HK-2 (cell line): Measurements from ENCODE around the gene KLK11.

ENCODE experiments used
- DNase-seq: peaks from one replicate; pipeline ENCODE4 v3.0.0-alpha.2; 2018; ENCODE audit not compliant: unreplicated experiment

KLK11 gene

DNA sequence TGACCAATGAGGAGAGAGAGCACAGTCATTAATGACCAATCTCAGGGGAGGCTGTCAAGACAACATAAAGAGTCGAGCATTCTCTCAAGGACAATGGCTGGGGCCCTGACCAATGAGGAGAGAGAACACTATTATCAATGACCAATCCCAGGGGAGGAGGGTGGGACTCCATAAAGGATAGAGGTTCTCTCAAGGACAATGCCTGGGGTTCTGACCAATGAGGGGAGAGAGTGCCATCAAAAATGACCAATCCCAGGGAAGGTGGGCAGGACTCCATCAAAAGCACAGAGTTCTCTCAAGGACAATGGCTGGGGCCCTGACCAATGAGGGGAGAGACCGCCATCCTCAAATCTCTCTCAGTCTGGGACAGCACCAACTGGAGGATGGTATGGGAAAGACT is 3.3 kb upstream of the KLK11 start:
- no peak for DNase-seq

DNA sequence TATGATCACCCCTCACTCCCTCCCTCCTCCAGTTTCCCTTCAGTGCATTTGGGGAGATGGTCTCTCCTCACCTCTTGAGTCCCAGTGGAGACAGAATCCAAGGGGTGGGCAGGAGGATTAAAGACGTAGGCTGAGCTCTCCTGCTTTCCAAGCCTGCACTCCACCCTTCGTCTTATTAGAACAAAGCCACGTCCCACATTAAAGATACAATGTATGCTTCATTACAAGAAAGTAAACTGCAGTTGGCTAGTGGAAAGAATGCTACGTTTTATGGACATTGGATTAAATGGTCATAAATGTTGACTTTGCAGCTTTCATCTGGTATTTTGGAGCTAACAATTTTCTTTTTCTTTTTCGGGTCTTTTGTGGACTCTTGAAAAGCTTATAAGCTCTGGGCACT is 1.5 kb upstream of the KLK11 start:
- DNase-seq, result no peak

DNA sequence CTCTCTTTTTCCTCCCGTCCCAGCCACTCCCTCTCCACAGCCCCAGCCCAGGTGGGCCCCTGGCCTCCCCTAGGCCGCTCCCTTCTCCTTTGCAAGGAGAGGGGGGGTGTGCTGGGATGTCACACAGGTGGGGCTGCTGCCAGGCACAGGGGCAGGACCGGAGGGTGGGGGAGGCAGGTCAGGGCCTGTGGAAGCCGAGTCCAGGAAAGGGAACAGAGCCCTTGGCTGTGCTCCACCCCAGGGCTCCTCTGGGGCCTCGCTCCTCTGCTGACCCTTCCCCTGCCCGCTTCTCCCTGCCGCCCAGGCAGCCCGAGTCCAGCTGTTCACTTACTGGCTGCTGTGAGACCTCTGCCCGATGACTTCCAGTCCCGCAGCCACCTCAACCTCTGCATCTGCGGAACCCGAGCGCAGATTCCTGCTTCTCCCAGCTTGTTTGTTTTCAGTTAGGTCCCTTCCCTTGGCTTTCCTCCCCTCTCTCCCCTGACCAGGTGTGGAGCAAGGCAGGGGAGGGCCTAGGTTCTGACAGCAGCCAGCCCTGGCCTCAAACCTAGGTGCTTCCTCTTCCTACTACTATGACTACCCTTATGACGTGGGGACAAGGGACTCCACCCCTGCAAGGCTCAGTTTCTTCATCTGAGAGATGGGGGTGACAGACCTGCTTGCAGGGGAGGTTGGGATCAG is 850 bp upstream of the KLK11 start:
- DNase-seq, result no peak

DNA sequence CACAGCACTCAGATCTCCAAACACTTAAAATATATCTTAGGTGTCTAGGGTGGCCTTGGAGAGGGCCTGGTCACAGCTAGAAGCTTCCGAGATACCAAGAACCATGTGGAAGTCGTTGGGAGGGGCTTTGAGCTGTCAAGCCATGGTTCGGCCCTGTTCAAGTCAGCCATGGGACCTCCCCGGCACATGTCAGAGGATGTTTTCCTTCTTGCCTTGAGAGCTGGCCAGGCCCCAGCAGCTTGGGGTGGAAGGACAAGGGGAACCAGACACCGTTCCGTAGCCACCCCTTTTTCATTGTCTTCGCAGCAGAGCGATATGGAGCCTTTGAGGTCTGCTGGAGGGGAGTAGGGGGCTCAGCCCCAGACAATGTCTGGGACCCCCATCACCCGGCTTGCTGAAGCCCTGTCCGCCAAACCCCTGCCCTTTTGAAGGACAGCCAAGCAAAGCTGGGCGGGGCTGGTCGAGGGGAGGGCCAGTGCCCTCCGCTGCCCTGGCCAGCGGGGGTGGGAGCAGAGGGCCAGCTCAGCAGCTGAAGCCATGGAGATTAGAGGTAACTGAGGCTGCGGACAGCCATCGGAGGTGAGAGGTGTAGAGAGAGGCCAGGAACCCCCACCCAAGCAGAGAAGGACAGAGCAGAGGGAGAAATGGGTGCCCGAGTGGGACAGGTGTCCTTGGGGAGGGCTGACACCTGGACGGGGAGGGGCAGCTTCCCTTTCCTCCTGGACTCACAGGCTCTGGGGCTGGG is 435 bp downstream of the KLK11 start:
- DNase-seq, result no peak

DNA sequence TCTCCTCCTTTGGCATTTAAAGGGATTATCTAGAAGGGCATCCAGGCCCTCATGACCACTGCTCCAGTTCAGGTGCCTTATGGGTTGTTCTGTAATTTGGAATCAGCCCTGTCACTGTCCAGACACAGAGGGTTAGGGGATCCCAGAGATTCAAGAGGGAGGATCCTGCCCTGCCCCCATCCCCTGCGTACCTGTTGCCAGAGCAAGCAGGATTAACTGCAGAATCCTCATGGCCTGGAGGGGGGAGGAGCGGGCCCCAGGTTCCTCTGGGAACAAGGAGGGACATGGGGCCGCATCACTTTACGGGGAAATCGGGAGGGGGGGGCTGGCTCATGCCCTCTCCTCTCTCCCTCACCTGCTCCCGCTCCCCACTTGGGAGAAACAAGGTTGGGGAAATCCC is 1.0 kb downstream of the KLK11 start:
- DNase-seq, result no peak

DNA sequence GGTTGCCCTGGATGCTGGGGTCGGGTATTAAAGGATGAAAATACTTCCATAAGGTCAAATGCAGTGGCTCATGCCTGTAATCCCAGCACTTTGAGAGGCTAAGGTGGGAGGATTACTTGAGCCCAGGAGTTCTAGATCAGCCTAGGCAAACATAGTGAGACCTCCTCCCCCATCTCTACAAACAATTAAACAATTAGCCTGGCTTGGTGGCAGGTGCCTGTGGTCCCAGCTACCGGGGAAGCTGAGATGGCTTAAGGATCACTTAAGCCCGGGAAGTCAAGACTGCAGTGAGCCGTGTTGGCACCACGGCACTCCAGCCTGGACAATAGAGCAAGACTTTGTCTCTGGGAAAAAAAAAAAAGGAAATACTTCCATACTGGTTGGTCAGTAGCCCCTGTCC is 1.5 kb downstream of the KLK11 start:
- no peak for DNase-seq

DNA sequence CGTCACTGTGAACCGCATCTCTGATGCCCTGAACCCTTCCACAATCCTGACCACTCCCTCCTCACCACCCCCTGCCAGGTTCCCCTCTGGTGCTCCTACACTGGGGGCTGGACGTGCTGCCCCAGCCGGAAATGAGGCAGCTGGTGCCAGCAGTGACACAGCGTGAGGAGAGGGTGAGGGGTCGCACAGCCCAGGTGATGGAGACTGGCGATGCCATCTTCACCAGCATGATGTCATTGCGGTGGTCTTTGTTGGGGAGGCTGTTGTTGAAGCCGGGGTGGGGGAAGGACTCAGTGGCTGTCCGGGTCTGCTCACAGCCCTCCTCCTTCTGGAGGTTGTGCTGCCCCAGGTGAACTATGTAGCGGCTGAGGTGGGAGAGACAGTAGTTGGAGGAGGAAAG is 2.5 kb downstream of the KLK11 start:
- no peak for DNase-seq

DNA sequence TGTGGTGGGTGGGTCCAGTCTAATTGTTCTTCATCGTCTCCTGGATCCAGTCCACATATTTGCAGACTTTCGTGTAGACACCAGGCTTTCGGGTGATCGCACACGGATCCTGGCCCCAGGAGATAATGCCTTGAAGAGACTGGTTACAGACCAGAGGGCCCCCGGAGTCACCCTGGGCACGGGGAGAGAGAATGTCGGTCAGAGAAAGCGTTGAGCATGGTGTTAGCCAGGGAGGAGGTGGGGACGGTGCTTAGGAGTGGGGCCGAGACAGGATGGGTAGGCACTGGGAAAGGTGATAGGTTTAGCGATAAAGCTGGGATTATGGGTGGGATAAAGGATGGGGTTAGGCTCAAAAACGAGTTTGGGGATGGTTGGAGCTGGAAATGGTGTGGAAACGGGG is 3.9 kb downstream of the KLK11 start:
- DNase-seq, result no peak

DNA sequence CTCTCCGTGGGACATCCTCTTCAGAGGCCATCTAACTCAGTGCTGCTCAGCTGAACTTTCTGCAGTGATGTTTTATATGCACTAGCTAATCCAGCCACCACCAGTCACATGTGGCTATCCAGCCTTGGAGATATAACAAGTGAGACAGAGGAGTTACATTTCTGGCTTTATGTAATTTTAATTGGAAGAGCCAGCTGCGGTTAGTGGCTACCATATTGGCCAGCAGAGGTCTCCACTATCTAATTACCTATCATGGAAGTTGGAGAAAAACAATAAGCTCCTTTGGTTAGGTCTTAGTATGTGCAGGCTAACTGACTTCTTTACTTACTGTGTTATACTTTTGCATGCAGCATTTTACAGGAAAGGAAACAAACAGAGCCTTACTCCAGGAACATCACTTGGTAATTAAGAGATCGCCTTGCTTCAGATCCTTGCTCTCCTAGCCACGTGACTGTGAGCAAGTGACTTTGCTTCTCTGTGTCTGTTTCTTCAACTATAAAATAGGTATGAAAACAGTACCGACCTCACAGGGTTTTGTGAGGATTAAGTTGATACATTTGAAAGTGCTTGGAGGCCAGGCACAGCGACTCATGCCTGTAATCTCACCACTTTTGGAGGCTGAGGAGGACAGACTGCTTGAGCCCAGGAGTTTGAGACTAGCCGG is 5.3 kb downstream of the KLK11 start:
- DNase-seq, result no peak

DNA sequence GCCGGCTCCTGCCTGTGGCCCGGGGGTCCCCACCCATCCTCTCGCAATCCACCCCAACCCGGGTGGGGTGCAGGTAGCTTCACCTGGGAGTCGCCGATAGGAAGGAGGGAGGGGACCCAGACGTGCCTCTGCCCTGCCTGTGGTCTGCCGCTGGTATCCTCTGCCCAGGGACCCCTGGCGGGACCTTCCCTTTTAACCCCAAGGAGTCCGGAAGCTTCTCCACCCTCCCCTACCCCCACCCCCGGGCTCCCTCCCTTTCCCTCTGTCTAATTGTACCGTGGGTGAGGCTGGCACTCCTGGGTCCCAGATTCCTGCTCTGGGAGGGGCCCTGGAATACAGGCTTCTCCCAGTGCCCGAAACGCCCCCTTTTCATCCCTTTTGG is 6.9 kb downstream of the KLK11 start, which contains the start of gene KLK10:
Gene KLK10 (minus strand): TSS at position 166 of the 382 bp plus-strand sequence. CDS start 579 bp downstream, outside the sequence.
- DNase-seq, result no peak

DNA sequence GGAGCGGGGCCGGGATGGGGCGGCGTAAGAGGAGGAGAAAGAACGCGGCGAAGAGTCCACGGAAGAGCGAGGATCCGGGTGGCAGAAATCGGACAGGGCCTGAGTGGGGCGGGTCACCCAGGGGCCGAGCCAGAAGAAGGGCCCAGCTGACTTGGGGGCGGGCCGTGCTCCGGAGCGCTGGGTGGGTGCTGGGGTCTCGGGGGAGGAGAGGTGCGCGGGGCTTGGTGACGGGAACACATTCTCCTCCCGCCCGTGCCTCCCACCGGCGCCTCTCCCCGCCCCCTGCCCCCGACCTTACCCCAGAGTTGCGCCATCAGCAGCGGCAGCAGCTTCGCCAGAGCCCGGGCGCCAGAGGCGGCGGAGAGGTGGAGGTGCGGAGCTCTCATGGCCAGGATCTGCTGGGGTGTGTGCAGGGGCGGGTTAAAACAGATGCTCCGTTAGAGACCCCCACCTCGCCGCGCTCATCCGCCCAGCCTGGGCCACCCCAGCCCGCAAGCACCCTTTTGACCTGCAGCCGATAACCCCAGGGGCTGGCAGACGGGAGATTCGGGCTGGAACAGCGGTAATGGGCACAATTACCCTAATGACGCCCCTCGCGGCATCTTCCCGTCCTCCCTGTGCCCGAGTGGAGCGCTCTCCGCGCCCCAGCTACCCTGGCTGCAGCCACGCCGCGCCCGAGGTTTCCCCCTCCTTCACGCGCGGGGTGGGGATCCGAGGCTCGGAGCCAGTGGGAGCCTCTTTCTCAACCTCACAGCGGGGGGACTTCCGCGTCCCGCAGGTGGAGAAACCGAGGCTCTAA is 7.5 kb downstream of the KLK11 start:
- DNase-seq, result peak; percentile 6

DNA sequence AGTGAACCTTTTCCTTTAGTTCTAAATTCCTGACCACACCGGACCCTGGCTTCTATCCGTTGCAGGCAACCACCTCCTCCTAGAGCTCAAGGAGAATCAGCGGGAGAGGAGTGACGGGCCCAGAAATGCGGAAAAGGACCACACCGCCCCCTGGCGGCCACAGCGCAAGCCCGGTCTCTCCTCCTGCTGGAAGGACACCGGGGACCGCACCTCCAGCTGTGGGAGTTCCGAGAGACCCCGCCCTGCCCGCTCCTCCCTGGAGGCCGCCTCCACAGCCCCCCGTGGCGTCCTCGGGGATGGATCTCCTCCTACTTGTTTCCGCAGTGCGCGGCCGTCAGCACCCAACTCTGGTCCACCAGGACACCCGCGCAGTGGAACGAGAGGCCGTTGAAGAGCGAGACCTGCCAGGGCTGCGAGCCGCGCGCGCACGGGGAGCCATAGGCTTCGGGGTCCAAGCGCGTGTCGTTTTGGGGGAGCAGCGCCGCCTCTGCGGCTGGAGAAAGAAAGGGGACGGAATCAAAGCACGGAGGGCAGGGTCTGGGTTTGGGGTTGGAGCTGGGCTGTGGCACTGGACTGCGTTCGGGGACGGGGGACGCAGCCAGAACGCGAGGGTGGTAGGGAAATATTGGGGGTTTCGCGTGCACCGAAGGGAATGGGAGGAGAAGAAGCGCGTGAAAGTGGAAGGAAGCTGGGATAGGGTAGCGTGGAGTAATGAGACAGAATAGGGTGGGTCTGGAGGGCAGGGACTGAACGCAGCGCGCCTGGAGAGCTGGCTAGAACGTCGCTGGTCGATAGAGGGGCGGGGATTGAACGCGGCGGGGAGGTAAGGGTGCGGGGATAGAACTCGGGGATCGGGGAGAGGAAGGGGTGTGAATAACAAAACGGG is 9.4 kb downstream of the KLK11 start:
- peak; percentile 44 for DNase-seq

DNA sequence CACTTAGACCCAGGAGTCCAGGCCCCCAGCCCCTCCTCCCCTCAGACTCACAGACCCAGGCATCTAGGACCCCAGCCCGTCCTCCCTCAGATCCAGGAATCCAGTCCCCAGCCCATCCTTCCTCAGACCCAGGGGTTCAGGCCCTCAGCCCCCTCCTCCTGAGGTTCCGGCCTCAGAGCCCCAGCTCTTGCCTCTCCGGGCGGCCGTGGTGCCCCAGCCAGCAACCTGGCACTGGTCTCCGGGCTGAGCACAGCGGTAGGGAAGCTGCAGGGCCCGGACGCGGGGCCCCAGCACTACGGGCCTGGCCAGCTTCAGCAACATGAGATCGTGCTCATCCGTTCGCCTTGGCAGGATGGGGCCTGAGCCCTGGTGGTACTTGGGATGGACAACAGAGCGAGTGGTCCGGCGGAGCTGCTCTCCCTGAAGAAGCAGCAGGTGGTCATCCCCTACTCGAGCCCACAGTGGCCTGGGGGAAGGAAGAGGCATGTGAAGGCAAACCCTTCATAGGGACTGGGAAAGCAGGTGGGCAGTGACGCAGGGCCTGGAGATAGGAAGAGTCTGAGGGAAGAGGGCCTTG is 10.6 kb downstream of the KLK11 start:
- no peak for DNase-seq

DNA sequence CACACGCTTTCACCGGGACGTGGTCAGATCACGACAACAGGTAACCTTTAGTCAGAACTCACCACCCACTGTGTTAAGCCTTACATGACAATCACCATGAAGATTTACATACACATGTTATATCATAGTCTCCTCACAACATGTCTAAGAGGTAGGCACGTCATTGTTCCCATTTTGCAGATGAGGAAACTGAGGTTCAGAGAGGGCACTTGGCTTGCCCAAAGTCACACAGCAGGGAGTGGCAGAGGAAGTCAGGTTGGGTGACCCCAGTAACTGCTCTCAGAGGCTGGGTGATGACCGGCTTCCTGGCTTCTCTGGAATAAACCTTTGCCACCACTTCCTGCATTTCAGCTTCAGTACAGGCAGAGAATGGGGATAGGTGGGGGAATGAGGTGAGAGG is 12.2 kb downstream of the KLK11 start:
- no peak for DNase-seq

DNA sequence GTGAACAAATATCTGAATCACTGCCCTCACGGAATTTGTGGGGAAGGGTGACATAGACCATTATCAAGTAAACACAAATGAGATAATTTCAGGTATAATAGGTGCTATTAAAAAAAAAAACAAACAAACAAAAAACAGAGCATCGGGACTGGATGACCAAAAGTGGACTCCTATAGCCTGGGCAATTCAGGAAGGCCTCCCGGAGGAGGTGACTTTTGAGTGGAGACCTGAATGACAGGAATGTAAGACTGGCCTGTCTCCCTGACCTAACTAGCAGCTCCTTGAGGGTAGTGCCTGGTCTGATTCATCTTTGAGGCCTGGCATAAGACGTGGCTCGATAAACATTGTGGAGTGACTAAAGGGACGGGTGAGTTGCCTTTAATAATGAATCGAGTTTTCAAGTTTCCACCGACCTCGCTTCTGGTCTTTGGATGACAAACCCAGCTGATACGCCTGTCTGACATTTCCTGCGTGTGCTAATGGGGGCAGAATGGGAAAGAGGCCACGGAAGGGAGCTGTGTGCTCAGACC is 13.7 kb downstream of the KLK11 start:
- peak; percentile 5 for DNase-seq

DNA sequence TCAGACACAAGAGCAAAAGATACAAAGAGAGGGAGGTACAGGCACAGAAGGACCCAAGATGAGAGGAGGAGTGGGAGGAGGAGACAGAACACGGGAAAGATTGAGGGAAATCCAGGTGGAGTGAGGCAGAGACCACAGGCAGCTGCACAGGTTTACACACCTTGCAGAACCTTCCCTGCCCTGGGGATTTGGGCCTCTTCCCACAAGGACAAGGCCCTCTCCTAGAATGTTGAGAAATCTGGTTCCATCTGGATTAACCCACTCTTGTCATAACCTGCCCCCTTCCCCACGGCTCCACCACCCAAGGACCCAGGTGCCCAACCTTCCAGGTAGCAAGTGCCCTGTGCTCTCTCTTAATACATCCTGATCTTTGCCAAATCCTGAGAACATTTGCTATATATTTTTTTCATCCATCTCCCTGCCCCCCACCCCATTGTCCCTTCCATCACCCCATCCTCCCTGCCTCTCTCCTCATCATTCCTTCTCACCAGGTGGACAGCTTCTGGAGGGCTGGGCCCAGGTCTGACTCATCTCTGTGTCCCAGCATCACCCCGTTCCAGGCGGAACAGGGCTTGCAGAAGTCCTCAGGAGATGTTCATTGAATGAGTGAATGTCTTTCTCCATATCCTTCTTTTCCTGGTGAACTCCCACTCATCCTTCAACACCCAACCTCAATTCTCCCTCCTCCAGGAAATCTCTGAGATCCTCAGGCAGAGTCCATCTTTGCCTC is 16.2 kb downstream of the KLK11 start:
- DNase-seq, result no peak

DNA sequence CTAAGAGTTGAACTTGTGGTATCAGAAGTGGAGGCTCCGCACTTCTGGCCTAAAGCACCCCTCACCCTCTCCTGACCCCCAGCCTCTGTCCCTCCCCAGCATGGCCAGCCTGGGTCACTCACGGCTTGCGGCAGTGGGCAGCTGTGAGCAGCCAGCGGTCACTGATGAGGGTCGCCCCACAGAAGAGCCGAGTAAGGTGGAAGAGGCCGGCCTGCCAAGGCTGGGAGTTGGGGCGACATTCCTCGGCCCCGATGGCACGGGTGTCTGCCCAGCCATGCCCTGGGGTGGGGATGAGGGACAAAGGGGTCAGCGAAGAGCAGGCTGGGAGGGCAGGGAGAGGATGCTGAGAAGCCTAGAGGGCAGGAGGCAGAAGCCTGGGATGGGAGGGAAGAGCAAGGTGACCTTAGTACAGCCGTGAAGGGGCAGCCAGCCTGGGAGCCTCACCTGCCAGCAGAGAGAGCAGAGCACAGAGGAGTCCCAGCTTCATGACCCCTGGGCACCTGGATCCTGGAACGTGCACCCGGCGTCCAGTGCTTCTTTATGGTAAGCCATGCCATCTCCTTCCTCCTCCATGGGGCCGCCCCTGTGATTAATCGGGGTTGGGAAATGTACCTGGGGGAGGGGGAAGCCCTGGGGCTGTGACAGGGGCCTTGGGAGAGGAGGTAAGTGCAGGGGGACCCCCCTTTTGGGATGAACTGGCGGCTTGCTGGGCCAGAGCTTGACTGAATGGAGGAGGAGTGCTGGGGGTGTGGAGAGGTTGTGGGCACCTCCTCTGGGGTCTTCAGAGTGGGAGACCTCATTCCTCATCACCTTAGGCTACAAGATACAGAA is 17.1 kb downstream of the KLK11 start:
- no peak for DNase-seq

DNA sequence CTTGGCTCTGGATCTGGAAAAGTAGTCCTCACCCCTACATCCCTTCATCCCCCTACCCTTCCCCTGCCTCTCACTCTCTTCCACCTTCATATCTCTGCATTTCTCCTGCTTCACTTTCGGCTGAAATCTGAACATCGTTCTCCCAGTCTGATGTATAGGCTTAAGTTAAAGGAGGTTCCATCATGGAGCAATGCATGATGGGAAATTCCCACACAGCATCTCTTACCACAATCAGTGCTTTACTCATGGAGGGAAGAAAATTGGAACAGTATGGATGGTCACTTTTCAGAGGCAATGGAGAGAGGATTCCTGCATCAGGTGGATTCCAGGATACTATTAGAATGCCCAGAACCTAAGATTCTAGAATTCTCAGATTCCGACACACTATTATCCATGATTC is 18.9 kb downstream of the KLK11 start:
- no peak for DNase-seq

DNA sequence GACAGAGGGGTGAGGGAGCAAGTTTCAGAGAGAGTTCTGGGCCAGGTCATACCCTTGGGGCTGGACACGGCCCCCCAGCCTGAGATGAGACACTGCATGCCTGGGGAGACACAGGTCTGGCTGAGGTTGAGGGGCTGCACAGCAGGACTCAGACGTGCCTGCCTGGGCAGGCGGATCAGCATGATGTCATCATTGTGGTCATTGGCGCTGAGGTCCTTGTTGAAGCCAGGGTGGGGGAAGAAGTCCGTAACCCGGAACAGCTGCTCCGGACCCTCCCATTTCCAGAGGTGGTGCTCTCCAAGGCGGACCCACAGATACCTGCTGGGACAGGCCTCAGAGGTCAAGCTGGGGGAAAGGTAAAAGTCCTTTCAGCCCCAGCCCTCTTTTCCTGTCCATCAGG is 20.0 kb downstream of the KLK11 start:
- no peak for DNase-seq
